ENCODE data around the gene MAGEB17.

DNA sequence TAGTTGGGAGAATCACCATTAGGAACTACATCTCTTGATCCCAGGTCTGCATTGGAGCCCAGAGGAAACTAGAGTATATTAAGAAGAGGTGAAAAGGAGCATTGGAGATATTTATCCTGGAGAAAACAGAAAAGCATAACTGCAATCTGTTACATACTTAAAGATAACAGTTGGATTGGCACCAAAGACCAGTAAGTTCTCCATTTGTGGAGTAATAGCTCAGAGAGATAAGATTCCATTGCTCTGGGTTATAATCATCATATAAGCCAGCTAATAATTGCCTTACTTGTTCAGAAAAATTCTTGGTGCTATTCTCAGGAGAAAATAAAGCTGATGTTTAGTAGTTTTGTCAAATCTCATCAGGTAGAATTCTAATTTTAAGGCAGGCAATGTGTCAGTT, 23.3 kb upstream of the MAGEB17 start:
- TF ChIP-seq, protein P1, sequence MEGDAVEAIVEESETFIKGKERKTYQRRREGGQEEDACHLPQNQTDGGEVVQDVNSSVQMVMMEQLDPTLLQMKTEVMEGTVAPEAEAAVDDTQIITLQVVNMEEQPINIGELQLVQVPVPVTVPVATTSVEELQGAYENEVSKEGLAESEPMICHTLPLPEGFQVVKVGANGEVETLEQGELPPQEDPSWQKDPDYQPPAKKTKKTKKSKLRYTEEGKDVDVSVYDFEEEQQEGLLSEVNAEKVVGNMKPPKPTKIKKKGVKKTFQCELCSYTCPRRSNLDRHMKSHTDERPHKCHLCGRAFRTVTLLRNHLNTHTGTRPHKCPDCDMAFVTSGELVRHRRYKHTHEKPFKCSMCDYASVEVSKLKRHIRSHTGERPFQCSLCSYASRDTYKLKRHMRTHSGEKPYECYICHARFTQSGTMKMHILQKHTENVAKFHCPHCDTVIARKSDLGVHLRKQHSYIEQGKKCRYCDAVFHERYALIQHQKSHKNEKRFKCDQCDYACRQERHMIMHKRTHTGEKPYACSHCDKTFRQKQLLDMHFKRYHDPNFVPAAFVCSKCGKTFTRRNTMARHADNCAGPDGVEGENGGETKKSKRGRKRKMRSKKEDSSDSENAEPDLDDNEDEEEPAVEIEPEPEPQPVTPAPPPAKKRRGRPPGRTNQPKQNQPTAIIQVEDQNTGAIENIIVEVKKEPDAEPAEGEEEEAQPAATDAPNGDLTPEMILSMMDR (IDR thresholded peaks at IDR 0.05): no peak
- no peak for TF ChIP-seq POLR2A (IDR thresholded peaks at IDR 0.05)

Measured in esophagus squamous epithelium (tissue), 4 donors.